K562 (cell line): ENCODE measurements around the gene SPATA19. TPM values are rescaled to one million over a fixed set of nuclear protein-coding genes. Genes with fewer than 3 reads are reported as not detected.

Source experiments
- ATAC-seq: fragments of 200-7000 bp; cut with Tn5 transposase; 3 replicates; pipeline ENCODE4 v1.9.1; 2020; ENCODE audit warnings: moderate library complexity
- BruUV-seq: library from RNA; stranded (reverse); fragments of 400-500 nt; replicated peaks from 2 replicates; lab custom pipeline; 2021; lab: Mats Ljungman, UMichigan
- CTCF ChIA-PET: fragments of 300-600 bp; formaldehyde crosslinking; extraction: SDS; loops from one replicate; lab custom pipeline; 2021; ENCODE audit warnings: low intra/inter-chr PET ratio; lab: Yijun Ruan, JAX
- POLR2A ChIA-PET: fragments of 300-600, 350-650 bp; sonication (Branson Sonifier 250); formaldehyde crosslinking; extraction: SDS; loops from one replicate; lab custom pipeline; 2021; ENCODE audit warnings: antibody characterized with exemption, inconsistent platforms; lab: Yijun Ruan, JAX
- DNase-seq, 4 experiments: peaks; one replicate each; pipeline versions ENCODE4 v3.0.0 to v3.0.0-alpha.2; 2011 to 2018; ENCODE audit warnings: low spot score in 3 of 4, mixed read lengths in 3 of 4; ENCODE audit errors: extremely low read depth in 1 of 4
- FAIRE-seq: peaks from 2 replicates; lab custom pipeline; 2011; peaks lifted over from hg19 to GRCh38; lab: Jason Lieb, UNC
- H2AFZ ChIP-seq: 2 replicates; pipeline ENCODE4 v1.6.0; 2011; ENCODE audit warnings: low read depth, low read length, control low read depth, inconsistent platforms
- H3K27ac ChIP-seq: fragments of 200-600 bp; 3 replicates; pipeline ENCODE4 v1.8.0; 2011; ENCODE audit warnings: low read depth, mild to moderate bottlenecking, control low read depth, inconsistent platforms, low read length, moderate library complexity, mixed read lengths; ENCODE audit errors: extremely low read depth
- H3K27me3 ChIP-seq, 2 experiments: fragments of 300-600 bp in 1 of 2; 2 replicates in 1 of 2; 3 replicates in 1 of 2; pipeline versions ENCODE4 v1.6.0 to v1.8.0; 2011; ENCODE audit warnings: inconsistent platforms in 2 of 2, low read length in 2 of 2, mild to moderate bottlenecking in 1 of 2, mixed read lengths in 1 of 2, moderate library complexity in 1 of 2; ENCODE audit not compliant: control insufficient read depth in 2 of 2, insufficient read depth in 2 of 2
- H3K36me3 ChIP-seq: fragments of 300-600 bp; 3 replicates; pipeline ENCODE4 v1.8.0; 2011; ENCODE audit warnings: mild to moderate bottlenecking, low read length, inconsistent platforms; ENCODE audit not compliant: control insufficient read depth, insufficient read depth
- H3K4me1 ChIP-seq, 2 experiments: fragments of 200-600 bp in 1 of 2; replicated peaks in 1 of 2; 2 replicates in 1 of 2; 3 replicates in 1 of 2; pipeline versions ENCODE4 v1.5.1 to v1.8.0; 2011; ENCODE audit warnings: inconsistent platforms in 2 of 2, low read length in 2 of 2, mild to moderate bottlenecking in 1 of 2, mixed read lengths in 1 of 2, moderate library complexity in 1 of 2; ENCODE audit not compliant: control insufficient read depth in 2 of 2, insufficient read depth in 2 of 2
- H3K4me2 ChIP-seq: 2 replicates; pipeline ENCODE4 v1.6.1; 2011; ENCODE audit warnings: low read length, control low read depth, inconsistent platforms, mixed read lengths; ENCODE audit not compliant: insufficient read depth
- H3K4me3 ChIP-seq: fragments of 200-600 bp; sonication (generic), shearing (Covaris generic); 2 replicates; pipeline ENCODE4 v1.5.1; 2016; ENCODE audit warnings: control low read depth, inconsistent platforms
- H3K79me2 ChIP-seq: fragments of 200-600 bp; 3 replicates; pipeline ENCODE4 v1.8.0; 2011; ENCODE audit warnings: low read length, inconsistent platforms; ENCODE audit not compliant: control insufficient read depth, insufficient read depth
- H3K9ac ChIP-seq, 2 experiments: 2 replicates each; pipeline versions ENCODE4 v1.6.0 to v1.6.1; 2011; ENCODE audit warnings: low read depth in 2 of 2, low read length in 2 of 2, control low read depth in 1 of 2, inconsistent platforms in 1 of 2, mild to moderate bottlenecking in 1 of 2, mixed read lengths in 1 of 2; ENCODE audit not compliant: insufficient read depth in 1 of 2
- H3K9me1 ChIP-seq: one replicate; pipeline ENCODE4 v1.6.0; 2011; ENCODE audit warnings: inconsistent platforms, mild to moderate bottlenecking, low read length, moderate library complexity; ENCODE audit not compliant: control insufficient read depth, insufficient read depth
- H3K9me3 ChIP-seq: replicated peaks from 2 replicates; pipeline ENCODE4 v1.5.1; 2011; ENCODE audit warnings: low read depth, low read length, inconsistent platforms; ENCODE audit not compliant: control insufficient read depth, insufficient read depth
- H4K20me1 ChIP-seq: replicated peaks from 2 replicates; pipeline ENCODE4 v1.6.1; 2011; ENCODE audit warnings: low read length, inconsistent platforms, mixed read lengths; ENCODE audit not compliant: control insufficient read depth, insufficient read depth
- CREB3 ChIP-seq: fragments of 450-650 bp; conservative IDR thresholded peaks from 2 replicates; pipeline ENCODE4 v1.6.1; 2016; ENCODE audit warnings: missing genetic modification characterization, low read depth, mild to moderate bottlenecking, missing compliant biosample characterization, moderate library complexity
- FOXO4 ChIP-seq: fragments of 450-650 bp; formaldehyde crosslinking; IDR thresholded peaks from 2 replicates; pipeline ENCODE4 v1.4.0; 2020; ENCODE audit warnings: mild to moderate bottlenecking, moderate library complexity
- HNRNPH1 ChIP-seq: fragments of 200-400 bp; formaldehyde crosslinking; optimal IDR thresholded peaks from 2 replicates; pipeline ENCODE3; 2017; ENCODE audit warnings: low read depth, mild to moderate bottlenecking, low read length, moderate library complexity
- HNRNPK ChIP-seq: fragments of 200-400 bp; formaldehyde crosslinking; IDR thresholded peaks from one replicate; pipeline ENCODE4 v1.6.1; 2018; ENCODE audit warnings: mild to moderate bottlenecking, low read depth, low read length; ENCODE audit not compliant: poor library complexity, severe bottlenecking
- MED1 ChIP-seq: sonication (generic); formaldehyde crosslinking; IDR thresholded peaks from 2 replicates; pipeline ENCODE4 v1.8.1; 2023; ENCODE audit warnings: missing genetic modification reagents, borderline replicate concordance
- MTA2 ChIP-seq: fragments of 450-650 bp; IDR thresholded peaks from 2 replicates; pipeline ENCODE4 v1.6.1; 2016; ENCODE audit warnings: low read depth
- MTF1 ChIP-seq: fragments of 250-450 bp; sonication (Bioruptor Pico); IDR thresholded peaks from 2 replicates; pipeline ENCODE4 v1.9.0; 2021; ENCODE audit warnings: moderate library complexity, mild to moderate bottlenecking, inconsistent platforms, borderline replicate concordance
- NR2C2 ChIP-seq, 2 experiments: fragments of 200-800 bp in 1 of 2; sonication (Bioruptor generic) in 1 of 2; sonication (generic) in 1 of 2; formaldehyde crosslinking in 1 of 2; IDR thresholded peaks; 2 replicates each; pipeline versions ENCODE4 v1.6.1 to v1.8.0; 2016 to 2022; ENCODE audit warnings: mild to moderate bottlenecking in 1 of 2, missing compliant biosample characterization in 1 of 2, missing genetic modification characterization in 1 of 2, missing genetic modification reagents in 1 of 2
- PYGO2 ChIP-seq: fragments of 450-650 bp; IDR thresholded peaks from 2 replicates; pipeline ENCODE4 v1.6.1; 2016; ENCODE audit warnings: mild to moderate bottlenecking, missing genetic modification characterization, moderate library complexity, missing compliant biosample characterization
- RB1 ChIP-seq: fragments of 450-650 bp; IDR thresholded peaks from 2 replicates; pipeline ENCODE4 v1.6.1; 2017; ENCODE audit warnings: low read depth, mild to moderate bottlenecking
- RBM25 ChIP-seq: fragments of 200-400 bp; formaldehyde crosslinking; IDR thresholded peaks from 2 replicates; pipeline ENCODE4 v1.6.1; 2018; ENCODE audit warnings: low read length, low read depth, moderate library complexity; ENCODE audit not compliant: severe bottlenecking
- TAF15 ChIP-seq: fragments of 200-400 bp; formaldehyde crosslinking; IDR thresholded peaks from 2 replicates; pipeline ENCODE4 v1.6.1; 2017; ENCODE audit warnings: mild to moderate bottlenecking, low read depth, low read length, moderate library complexity
- ZC3H8 ChIP-seq: fragments of 450-650 bp; IDR thresholded peaks from 2 replicates; pipeline ENCODE4 v1.6.1; 2017
- ZFP1 ChIP-seq: fragments of 450-650 bp; formaldehyde crosslinking; IDR thresholded peaks from 2 replicates; pipeline ENCODE4 v1.4.0; 2020; ENCODE audit warnings: mild to moderate bottlenecking, mixed read lengths
- ZNF431 ChIP-seq: sonication (generic); formaldehyde crosslinking; IDR thresholded peaks from 2 replicates; pipeline ENCODE4 v1.8.0; 2022; ENCODE audit warnings: mild to moderate bottlenecking, missing genetic modification reagents
- in situ Hi-C: fragments of 300-500 bp; cut with MboI; formaldehyde crosslinking; loops from 4 replicates; pipeline ENCODE4 v1.15.0; 2018; ENCODE audit warnings: inconsistent platforms, mixed read lengths
- intact Hi-C: fragments of 100-400 bp; cut with micrococcal nuclease; formaldehyde crosslinking; loops from 2 replicates; pipeline ENCODE4 v1.14.2; 2022
- polyA plus RNA-seq, 8 experiments: library from polyadenylated mRNA; depleted of rRNA in 4 of 8; stranded (reverse) in 5 of 8; unstranded in 3 of 8; fragments of >200 nt; fragmentation: Nextera tagmentation in 2 of 8; fragmentation: Illumina TruSeq in 1 of 8; extraction: Ambion mirVana in 2 of 8; extraction: Trizol in 1 of 8; gene quantifications; 2 replicates each; pipeline versions ENCODE4 v1.2.1 to v1.2.3, GENCODE V29; 2011 to 2014; ENCODE audit warnings: inconsistent platforms in 1 of 8, missing spikeins in 1 of 8
- total RNA-seq, 7 experiments: library from RNA; depleted of rRNA in 6 of 7; stranded (reverse); fragments of >200 nt in 6 of 7; fragmentation: Illumina TruSeq in 2 of 7; extraction: Trizol in 2 of 7; gene quantifications; 2 replicates each; pipeline versions ENCODE4 v1.2.1 to v1.2.3, GENCODE V29; 2011 to 2021; ENCODE audit warnings: low replicate concordance in 1 of 7
- TF ChIP-seq, protein P1 (sequence below): fragments of 150-350 bp; IDR thresholded peaks from 2 replicates; pipeline ENCODE4 v1.6.1; 2014; ENCODE audit warnings: low read depth, mild to moderate bottlenecking, low read length, borderline replicate concordance

SPATA19 gene
- total and polyA plus RNA-seq, 9 of the 15 experiments (the other 6 are each of a cell fraction or from before 2014, with no cell fraction given), result not detected

- TF ChIP-seq MTF1, result no peak
- TF ChIP-seq, all 486 proteins: peak for 0
These were observed 26.8 kb upstream of the SPATA19 start (continued) for GRCh38 chr11:133872160-133872559.

DNA sequence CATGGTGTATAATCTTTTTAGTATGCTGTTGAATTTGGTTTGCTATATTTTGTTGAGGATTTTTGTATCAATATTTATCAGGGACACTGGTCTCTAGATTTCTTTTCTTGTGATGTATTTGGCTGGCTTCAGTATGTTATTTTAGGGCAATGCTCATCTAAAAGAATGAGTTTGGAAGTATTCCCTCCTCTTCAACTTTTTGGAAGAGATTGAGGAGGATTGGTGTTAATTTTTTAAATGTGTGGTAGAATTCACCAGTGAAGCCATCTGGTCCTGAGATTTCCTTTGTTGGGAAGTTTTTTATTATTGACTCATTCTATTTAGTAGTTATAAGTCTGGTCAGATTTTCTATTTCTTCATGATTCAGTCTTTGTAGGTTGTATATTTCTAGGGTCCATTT, 22.1 kb upstream of the SPATA19 start:
- Histone ChIP-seq H3K4me1 (no peaks in the 10 kb centered on the region), H3K9me3 (no peaks in the 10 kb centered on the region), H3K4me3 (no peak overlapping the region), H3K27ac (no peak overlapping the region), H3K4me2 (no peak overlapping the region), H3K9ac (no peak overlapping the region), H3K27me3 (0 out of 5 replicates have a peak, but pooled peaks cover 0 to 4% of the 10 kb centered on the region in 2 experiments), H2AFZ (no peak overlapping the region), H3K9me1 (no peaks in the 10 kb centered on the region), H3K36me3 (no peaks in the 10 kb centered on the region), H3K79me2 (no peaks in the 10 kb centered on the region), H4K20me1 (no peaks in the 10 kb centered on the region)
- no TSS peak for BruUV-seq
- in situ Hi-C loops (no loop called here), intact Hi-C loops (no loop called here)
- ChIA-PET CTCF (no interaction called here), POLR2A (no interaction called here)
- FAIRE-seq (no peak), ATAC-seq (no peak), DNase-seq (no peak)
- TF ChIP-seq CREB3 (no peak), HNRNPH1 (no peak), ZNF431 (CRISPR knock-in tag) (no peak), ZC3H8 (no peak), PYGO2 (no peak), NR2C2 (CRISPR knock-in tag; IDR thresholded peaks at IDR 0.05) (no peak), NR2C2 (tag; IDR thresholded peaks at IDR 0.05) (no peak), HNRNPK (no peak), RB1 (no peak), TAF15 (no peak), RBM25 (no peak), MTA2 (no peak), MED1 (CRISPR knock-in tag) (no peak), ZFP1 (CRISPR knock-in tag) (no peak), FOXO4 (CRISPR knock-in tag) (no peak)
- TF ChIP-seq, protein P1, sequence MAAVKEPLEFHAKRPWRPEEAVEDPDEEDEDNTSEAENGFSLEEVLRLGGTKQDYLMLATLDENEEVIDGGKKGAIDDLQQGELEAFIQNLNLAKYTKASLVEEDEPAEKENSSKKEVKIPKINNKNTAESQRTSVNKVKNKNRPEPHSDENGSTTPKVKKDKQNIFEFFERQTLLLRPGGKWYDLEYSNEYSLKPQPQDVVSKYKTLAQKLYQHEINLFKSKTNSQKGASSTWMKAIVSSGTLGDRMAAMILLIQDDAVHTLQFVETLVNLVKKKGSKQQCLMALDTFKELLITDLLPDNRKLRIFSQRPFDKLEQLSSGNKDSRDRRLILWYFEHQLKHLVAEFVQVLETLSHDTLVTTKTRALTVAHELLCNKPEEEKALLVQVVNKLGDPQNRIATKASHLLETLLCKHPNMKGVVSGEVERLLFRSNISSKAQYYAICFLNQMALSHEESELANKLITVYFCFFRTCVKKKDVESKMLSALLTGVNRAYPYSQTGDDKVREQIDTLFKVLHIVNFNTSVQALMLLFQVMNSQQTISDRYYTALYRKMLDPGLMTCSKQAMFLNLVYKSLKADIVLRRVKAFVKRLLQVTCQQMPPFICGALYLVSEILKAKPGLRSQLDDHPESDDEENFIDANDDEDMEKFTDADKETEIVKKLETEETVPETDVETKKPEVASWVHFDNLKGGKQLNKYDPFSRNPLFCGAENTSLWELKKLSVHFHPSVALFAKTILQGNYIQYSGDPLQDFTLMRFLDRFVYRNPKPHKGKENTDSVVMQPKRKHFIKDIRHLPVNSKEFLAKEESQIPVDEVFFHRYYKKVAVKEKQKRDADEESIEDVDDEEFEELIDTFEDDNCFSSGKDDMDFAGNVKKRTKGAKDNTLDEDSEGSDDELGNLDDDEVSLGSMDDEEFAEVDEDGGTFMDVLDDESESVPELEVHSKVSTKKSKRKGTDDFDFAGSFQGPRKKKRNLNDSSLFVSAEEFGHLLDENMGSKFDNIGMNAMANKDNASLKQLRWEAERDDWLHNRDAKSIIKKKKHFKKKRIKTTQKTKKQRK, result no peak
